ENCODE results near the gene LCOR. TPM values are rescaled to one million over a fixed set of nuclear protein-coding genes. Genes with fewer than 3 reads are reported as not detected.

LCOR gene
- total RNA-seq, 1 experiment from 2014 or later: 23.9 TPM

DNA sequence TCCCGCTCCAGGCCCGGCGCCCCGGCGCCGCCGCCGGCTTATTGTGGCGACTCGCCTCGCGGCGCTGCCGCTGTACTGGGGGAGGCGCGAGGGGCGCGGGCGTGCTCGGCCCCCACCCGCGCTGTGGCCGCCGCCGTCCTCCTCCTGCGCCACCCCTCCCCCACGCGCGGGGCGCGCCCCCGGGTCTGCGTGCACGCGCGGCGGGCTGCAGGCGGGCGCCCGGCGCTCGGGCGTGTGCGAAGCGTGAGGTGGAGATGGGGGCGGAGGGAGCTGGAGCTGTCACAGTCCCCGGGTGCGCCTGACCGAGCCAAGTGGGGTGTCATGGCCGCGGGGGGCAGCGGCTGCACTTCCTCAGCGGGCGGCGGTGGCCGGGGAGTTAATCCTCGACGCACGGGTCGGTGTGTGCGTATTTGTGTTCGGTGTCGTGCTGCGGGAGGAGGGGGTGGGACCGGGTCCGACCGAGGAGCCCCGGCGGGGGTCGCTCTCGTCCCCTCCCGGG, 672 bp downstream of the LCOR start (continued):
- TF ChIP-seq, protein P1, sequence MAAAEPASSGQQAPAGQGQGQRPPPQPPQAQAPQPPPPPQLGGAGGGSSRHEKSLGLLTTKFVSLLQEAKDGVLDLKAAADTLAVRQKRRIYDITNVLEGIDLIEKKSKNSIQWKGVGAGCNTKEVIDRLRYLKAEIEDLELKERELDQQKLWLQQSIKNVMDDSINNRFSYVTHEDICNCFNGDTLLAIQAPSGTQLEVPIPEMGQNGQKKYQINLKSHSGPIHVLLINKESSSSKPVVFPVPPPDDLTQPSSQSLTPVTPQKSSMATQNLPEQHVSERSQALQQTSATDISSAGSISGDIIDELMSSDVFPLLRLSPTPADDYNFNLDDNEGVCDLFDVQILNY (CRISPR knock-in tag; IDR thresholded peaks at IDR 0.05): peak; percentile 64; the same call in 1 of the 2 replicates
- TF ChIP-seq, protein P2, sequence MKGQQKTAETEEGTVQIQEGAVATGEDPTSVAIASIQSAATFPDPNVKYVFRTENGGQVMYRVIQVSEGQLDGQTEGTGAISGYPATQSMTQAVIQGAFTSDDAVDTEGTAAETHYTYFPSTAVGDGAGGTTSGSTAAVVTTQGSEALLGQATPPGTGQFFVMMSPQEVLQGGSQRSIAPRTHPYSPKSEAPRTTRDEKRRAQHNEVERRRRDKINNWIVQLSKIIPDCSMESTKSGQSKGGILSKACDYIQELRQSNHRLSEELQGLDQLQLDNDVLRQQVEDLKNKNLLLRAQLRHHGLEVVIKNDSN (CRISPR knock-in tag; IDR thresholded peaks at IDR 0.05): no peak
- TF ChIP-seq NFATC4 (CRISPR knock-in tag; IDR thresholded peaks at IDR 0.05) (no peak), NR3C1 (CRISPR knock-in tag; conservative IDR thresholded peaks at IDR 0.05; ENCODE audit: low read depth) (no peak), PRRX2 (CRISPR knock-in tag; IDR thresholded peaks at IDR 0.05) (peak; percentile 42; the same call in 1 of the 2 replicates), ZNF263 (CRISPR knock-in tag; IDR thresholded peaks at IDR 0.05; ENCODE audit: low read depth) (no peak), SP1 (CRISPR knock-in tag; conservative IDR thresholded peaks at IDR 0.05) (0 out of 2 replicates have a peak, but pooled peaks have one; percentile 31), TEAD4 (CRISPR knock-in tag; IDR thresholded peaks at IDR 0.05) (no peak)
- TF ChIP-seq, protein P3, sequence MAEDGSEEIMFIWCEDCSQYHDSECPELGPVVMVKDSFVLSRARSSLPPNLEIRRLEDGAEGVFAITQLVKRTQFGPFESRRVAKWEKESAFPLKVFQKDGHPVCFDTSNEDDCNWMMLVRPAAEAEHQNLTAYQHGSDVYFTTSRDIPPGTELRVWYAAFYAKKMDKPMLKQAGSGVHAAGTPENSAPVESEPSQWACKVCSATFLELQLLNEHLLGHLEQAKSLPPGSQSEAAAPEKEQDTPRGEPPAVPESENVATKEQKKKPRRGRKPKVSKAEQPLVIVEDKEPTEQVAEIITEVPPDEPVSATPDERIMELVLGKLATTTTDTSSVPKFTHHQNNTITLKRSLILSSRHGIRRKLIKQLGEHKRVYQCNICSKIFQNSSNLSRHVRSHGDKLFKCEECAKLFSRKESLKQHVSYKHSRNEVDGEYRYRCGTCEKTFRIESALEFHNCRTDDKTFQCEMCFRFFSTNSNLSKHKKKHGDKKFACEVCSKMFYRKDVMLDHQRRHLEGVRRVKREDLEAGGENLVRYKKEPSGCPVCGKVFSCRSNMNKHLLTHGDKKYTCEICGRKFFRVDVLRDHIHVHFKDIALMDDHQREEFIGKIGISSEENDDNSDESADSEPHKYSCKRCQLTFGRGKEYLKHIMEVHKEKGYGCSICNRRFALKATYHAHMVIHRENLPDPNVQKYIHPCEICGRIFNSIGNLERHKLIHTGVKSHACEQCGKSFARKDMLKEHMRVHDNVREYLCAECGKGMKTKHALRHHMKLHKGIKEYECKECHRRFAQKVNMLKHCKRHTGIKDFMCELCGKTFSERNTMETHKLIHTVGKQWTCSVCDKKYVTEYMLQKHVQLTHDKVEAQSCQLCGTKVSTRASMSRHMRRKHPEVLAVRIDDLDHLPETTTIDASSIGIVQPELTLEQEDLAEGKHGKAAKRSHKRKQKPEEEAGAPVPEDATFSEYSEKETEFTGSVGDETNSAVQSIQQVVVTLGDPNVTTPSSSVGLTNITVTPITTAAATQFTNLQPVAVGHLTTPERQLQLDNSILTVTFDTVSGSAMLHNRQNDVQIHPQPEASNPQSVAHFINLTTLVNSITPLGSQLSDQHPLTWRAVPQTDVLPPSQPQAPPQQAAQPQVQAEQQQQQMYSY (CRISPR knock-in tag; IDR thresholded peaks at IDR 0.05): peak; percentile 12; the same call in 1 of the 2 replicates

DNA sequence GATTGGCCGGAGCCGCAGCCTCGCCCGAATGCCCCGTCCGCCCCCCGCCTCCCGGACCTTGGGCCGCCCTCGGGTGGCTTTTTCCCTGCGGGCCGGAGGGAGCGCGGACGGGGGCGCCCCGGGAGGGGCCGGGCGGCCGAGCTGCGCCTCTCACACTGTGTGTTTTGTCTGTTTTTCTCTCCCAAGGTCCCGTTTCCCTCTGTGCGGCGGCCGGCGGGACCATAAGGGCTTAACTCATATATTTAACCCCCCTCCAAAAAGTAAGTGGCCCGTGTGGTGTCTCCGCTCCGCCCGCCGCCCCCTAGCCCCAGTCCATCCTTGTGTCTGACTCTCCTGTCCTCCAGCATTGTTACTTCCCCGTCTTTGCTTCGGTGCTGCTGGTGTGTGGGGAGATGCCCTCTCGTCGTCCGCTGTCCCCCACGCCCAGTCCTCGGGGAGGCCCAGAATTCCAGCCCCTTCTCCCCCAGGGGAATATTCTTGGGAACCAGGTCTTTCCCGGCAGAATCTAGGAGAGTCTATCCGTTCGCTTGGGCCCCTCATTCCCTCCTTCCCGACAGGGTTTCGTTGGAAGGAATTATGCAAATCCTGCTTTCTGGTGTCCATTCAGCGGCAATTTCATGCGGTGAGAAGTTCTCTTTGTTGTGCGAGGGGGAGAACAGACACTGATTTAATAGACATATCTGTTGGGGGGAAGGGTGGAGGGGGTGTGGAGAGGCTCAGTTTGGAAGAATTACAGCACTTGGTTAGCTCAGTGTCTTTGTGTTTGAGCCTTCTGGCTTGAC, 1.3 kb downstream of the LCOR start:
- CTCF ChIA-PET: interaction anchor here (1.2 to 1.6 kb wide), 5 partner anchors 14 to 239 kb away, joined by 3 to 8 read pairs (median 3); no protein-coding TSS in a partner anchor
- peaks cover 40% of the 10 kb centered on the region for H3K4me1 Mint-ChIP-seq
- H3K27me3 Mint-ChIP-seq (ENCODE audit: low read depth): peaks cover 8% of the 10 kb centered on the region
- H3K9me3 Mint-ChIP-seq: no peaks in the 10 kb centered on the region
- peak; percentile 3 for ATAC-seq
- DNase-seq (ENCODE audit: low spot score): peak; percentile 37
- H3K27ac Mint-ChIP-seq: peak overlapping the region; percentile 97
- POLR2A ChIA-PET: interaction anchor here (0.6 kb wide), 1 partner anchor 237 kb away, joined by 3 read pairs; no protein-coding TSS in a partner anchor
- peak overlapping the region; percentile 98 for H3K4me3 Mint-ChIP-seq
- peaks cover 2% of the 10 kb centered on the region; the same call in 1 of the 2 replicates for H3K36me3 Mint-ChIP-seq
- TF ChIP-seq ZNF423 (CRISPR knock-in tag; IDR thresholded peaks at IDR 0.05) (peak; percentile 1; the same call in 1 of the 2 replicates), NR2C2 (CRISPR knock-in tag; IDR thresholded peaks at IDR 0.05) (no peak)
- TF ChIP-seq, protein P4, sequence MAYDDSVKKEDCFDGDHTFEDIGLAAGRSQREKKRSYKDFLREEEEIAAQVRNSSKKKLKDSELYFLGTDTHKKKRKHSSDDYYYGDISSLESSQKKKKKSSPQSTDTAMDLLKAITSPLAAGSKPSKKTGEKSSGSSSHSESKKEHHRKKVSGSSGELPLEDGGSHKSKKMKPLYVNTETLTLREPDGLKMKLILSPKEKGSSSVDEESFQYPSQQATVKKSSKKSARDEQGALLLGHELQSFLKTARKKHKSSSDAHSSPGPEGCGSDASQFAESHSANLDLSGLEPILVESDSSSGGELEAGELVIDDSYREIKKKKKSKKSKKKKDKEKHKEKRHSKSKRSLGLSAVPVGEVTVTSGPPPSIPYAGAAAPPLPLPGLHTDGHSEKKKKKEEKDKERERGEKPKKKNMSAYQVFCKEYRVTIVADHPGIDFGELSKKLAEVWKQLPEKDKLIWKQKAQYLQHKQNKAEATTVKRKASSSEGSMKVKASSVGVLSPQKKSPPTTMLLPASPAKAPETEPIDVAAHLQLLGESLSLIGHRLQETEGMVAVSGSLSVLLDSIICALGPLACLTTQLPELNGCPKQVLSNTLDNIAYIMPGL (CRISPR knock-in tag; IDR thresholded peaks at IDR 0.05): 0 out of 2 replicates have a peak, but pooled peaks have one; percentile 40

DNA sequence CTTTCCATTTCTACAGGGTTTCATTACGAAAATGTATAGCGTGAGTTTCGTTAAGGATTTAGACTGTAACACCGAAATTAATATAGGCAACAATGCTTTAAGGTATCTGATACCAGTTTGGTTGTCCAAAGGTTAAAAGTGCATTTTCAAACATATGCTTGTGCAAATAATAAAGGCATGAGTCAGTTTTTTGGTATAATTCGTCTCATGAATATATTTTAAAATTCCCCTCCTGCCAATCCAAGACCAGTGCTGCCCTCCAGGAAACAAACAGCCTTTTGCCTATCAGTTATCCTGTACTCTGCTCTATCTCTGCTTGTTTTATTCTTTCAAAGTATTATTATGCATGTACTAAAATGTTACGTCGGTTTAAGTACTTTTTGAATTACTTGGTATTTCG, 2.0 kb downstream of the LCOR start:
- peaks cover 2% of the 10 kb centered on the region; the same call in 1 of the 2 replicates for H3K36me3 Mint-ChIP-seq
- ChIA-PET POLR2A (interaction anchor here (0.6 kb wide), 1 partner anchor 236 kb away, joined by 3 read pairs; no protein-coding TSS in a partner anchor), CTCF (no interaction called here)
- DNase-seq (ENCODE audit: low spot score) (no peak), ATAC-seq (no peak)
- H3K27me3 Mint-ChIP-seq (ENCODE audit: low read depth): peaks cover 8% of the 10 kb centered on the region
- no peaks in the 10 kb centered on the region for H3K9me3 Mint-ChIP-seq
- H3K4me1 Mint-ChIP-seq: peaks cover 42% of the 10 kb centered on the region
- H3K27ac Mint-ChIP-seq: peak overlapping the region; percentile 97
- H3K4me3 Mint-ChIP-seq: peak overlapping the region; percentile 98
- TF ChIP-seq TCF7 (CRISPR knock-in tag; IDR thresholded peaks at IDR 0.05; ENCODE audit: low read depth) (no peak), IRF2 (CRISPR knock-in tag; IDR thresholded peaks at IDR 0.05; ENCODE audit: borderline replicate concordance, low read depth) (no peak), MXD4 (CRISPR knock-in tag; IDR thresholded peaks at IDR 0.05; ENCODE audit: borderline replicate concordance) (no peak)
- TF ChIP-seq, protein P5, sequence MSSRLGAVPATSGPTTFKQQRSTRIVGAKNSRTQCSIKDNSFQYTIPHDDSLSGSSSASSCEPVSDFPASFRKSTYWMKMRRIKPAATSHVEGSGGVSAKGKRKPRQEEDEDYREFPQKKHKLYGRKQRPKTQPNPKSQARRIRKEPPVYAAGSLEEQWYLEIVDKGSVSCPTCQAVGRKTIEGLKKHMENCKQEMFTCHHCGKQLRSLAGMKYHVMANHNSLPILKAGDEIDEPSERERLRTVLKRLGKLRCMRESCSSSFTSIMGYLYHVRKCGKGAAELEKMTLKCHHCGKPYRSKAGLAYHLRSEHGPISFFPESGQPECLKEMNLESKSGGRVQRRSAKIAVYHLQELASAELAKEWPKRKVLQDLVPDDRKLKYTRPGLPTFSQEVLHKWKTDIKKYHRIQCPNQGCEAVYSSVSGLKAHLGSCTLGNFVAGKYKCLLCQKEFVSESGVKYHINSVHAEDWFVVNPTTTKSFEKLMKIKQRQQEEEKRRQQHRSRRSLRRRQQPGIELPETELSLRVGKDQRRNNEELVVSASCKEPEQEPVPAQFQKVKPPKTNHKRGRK (CRISPR knock-in tag; IDR thresholded peaks at IDR 0.05; ENCODE audit: borderline replicate concordance): no peak
